ENCODE measurements around the gene PIP4K2A. TPM values are rescaled to one million over a fixed set of nuclear protein-coding genes. Genes with fewer than 3 reads are reported as not detected.
"Not testable (repeated sequence)": the region's sequence is repeated elsewhere in the genome, so short reads cannot be mapped to it uniquely, and the experiment has no call there.

Gene PIP4K2A
- total and polyA plus RNA-seq, 7 donors, result 2.3 to 9.7 (median 6.4) TPM

DNA sequence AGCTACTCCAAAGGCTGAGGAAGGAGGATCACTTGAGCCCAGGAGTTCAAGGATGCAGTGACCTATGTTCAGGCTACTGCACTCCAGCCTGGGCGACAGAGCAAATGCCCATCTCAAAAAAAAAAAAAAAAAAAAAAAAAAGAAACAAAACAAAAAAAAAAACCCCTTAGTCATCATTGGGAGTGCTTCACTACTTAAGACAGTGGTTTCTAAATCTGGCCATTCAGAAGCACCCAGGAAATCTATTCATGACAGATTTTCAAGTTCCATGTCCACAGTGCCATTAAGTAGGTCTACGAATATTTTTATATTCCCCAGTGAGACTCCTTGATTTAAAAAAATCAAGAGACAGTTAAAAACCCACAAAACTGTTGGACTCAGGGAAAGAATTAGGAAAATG lies 182.9 kb downstream of the PIP4K2A start:
- Histone ChIP-seq H3K4me1 (no peaks in the 10 kb centered on the region), H3K27ac (no peak overlapping the region), H3K27me3 (ENCODE audit: insufficient read depth in 3 of 3, low read length in 2 of 3) (no peaks in the 10 kb centered on the region), H3K9me3 (no peaks in the 10 kb centered on the region), H3K36me3 (ENCODE audit: insufficient read depth in 1 of 2, low read depth in 1 of 2) (no peaks in the 10 kb centered on the region), H3K4me3 (no peak overlapping the region)
- ATAC-seq (no peak), DNase-seq (no peak)
- WGBS, 3 donors, result 81 to 91% (median 84%) methylated on average over 2 of the region's 2 CpGs
- TF ChIP-seq CTCF (IDR thresholded peaks at IDR 0.05), result no peak
- intact Hi-C loops (cut with DNase I), result no loop called here

DNA sequence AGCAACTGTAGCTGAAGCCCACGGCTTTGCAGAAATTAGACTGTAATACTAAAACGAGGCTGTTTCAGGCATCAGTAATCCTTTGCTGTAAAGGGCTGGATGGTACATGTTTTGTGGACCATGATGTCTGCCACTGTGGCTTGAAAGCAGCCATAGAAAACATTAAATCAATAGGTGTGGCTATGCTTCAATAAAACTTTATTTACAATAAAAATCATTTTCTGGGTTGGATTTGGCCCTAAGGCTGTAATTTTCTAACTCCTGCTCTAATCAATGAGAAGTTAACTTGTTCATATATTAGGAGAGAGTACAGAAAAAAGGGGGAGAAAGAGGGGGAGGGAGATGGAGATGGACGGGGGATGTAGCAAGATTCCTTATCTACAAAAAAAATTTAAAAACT lies 183.4 kb downstream of the PIP4K2A start:
- ATAC-seq (no peak), DNase-seq (no peak)
- no peak overlapping the region for H3K27ac ChIP-seq
- TF ChIP-seq CTCF (IDR thresholded peaks at IDR 0.05), result no peak
- H3K36me3 ChIP-seq (ENCODE audit: insufficient read depth in 1 of 2, low read depth in 1 of 2), result no peaks in the 10 kb centered on the region
- no peaks in the 10 kb centered on the region for H3K27me3 ChIP-seq (ENCODE audit: insufficient read depth in 3 of 3, low read length in 2 of 3)
- no peaks in the 10 kb centered on the region for H3K9me3 ChIP-seq
- H3K4me3 ChIP-seq, result no peak overlapping the region
- 81 to 91% (median 84%) methylated on average over 3 of the region's 3 CpGs for WGBS, 3 donors
- intact Hi-C loops (cut with DNase I), result no loop called here
- H3K4me1 ChIP-seq, result no peaks in the 10 kb centered on the region

DNA sequence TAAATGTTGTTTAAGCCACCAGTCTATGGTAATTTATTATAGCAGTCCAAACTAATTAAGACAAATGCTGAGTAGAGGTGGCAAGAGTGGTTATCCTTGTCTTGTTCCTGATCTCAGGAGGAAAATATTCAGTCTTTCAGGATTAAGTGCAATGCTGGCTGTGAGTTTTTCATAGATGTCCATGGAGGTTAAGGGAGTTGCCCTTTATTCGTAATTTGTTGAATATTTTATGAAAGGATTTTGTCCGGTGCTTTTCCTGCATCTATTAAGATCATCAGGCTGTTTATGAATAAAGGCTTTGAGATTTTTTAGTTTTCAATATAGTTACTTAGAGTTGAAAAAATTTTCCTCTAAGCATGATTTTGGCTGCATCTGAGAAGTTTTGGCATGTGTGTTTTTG lies 186.9 kb downstream of the PIP4K2A start:
- no peak for TF ChIP-seq CTCF (IDR thresholded peaks at IDR 0.05)
- Histone ChIP-seq H3K36me3 (ENCODE audit: insufficient read depth in 1 of 2, low read depth in 1 of 2) (no peaks in the 10 kb centered on the region), H3K9me3 (no peaks in the 10 kb centered on the region), H3K27ac (no peak overlapping the region), H3K27me3 (ENCODE audit: insufficient read depth in 3 of 3, low read length in 2 of 3) (no peaks in the 10 kb centered on the region), H3K4me3 (no peak overlapping the region), H3K4me1 (no peaks in the 10 kb centered on the region)
- no peak for DNase-seq
- intact Hi-C loops (cut with DNase I), result no loop called here
- ATAC-seq, result no peak
- 81 to 85% (median 84%) methylated on average over 2 of the region's 2 CpGs for WGBS, 3 donors

GRCh38 chr10:22524333-22524732 lies 190.0 kb downstream of the PIP4K2A start:
- intact Hi-C loops (cut with DNase I), result not testable (repeated sequence)

DNA sequence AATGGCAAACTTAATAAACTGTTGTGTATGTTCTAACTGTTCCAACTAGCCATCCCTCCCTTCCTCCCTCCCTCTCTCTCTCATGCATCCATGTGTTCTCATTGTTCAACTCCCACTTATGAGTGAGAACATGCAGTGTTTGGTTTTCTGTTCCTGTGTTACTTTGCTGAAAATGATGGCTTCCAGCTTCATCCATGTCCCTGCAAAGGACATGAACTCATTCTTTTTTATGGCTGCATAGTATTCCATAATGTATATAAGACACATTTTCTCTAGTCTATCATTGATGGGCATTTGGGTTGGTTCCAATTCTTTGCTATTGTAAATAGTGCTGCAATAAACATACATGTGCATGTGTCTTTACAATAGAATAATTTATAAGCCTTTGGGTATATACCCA lies 193.7 kb downstream of the PIP4K2A start:
- H3K9me3 ChIP-seq; H3K27ac ChIP-seq; H3K36me3 ChIP-seq (ENCODE audit: insufficient read depth in 1 of 2, low read depth in 1 of 2); H3K4me3 ChIP-seq; intact Hi-C loops (cut with DNase I); H3K4me1 ChIP-seq; DNase-seq; ATAC-seq; H3K27me3 ChIP-seq (ENCODE audit: insufficient read depth in 3 of 3, low read length in 2 of 3): not testable (repeated sequence)

More at GRCh38 chr10:22524333-22524732, 190.0 kb downstream of the PIP4K2A start:
- not testable (repeated sequence) for H3K27ac ChIP-seq; DNase-seq; H3K9me3 ChIP-seq; H3K27me3 ChIP-seq (ENCODE audit: insufficient read depth in 3 of 3, low read length in 2 of 3); H3K4me3 ChIP-seq; H3K4me1 ChIP-seq; ATAC-seq; H3K36me3 ChIP-seq (ENCODE audit: insufficient read depth in 1 of 2, low read depth in 1 of 2)

GRCh38 chr10:22518167-22518724 lies 196.1 kb downstream of the PIP4K2A start:
- DNase-seq (no peak), ATAC-seq (peak in 1 of 4 donors; percentile 34)
- Histone ChIP-seq H3K4me3 (no peak overlapping the region), H3K27me3 (ENCODE audit: insufficient read depth in 3 of 3, low read length in 2 of 3) (no peaks in the 10 kb centered on the region), H3K9me3 (no peaks in the 10 kb centered on the region), H3K4me1 (no peaks in the 10 kb centered on the region), H3K27ac (no peak overlapping the region), H3K36me3 (ENCODE audit: insufficient read depth in 1 of 2, low read depth in 1 of 2) (no peaks in the 10 kb centered on the region)
- no peak for TF ChIP-seq CTCF (IDR thresholded peaks at IDR 0.05)
- intact Hi-C loops (cut with DNase I), result no loop called here
- 75 to 80% (median 76%) methylated on average over 3 of the region's 3 CpGs for WGBS, 3 donors

Measured in psoas muscle (tissue), 8 donors.